ENCODE results near the gene PACRG. TPM values are rescaled to one million over a fixed set of nuclear protein-coding genes. Genes with fewer than 3 reads are reported as not detected.

PACRG gene
- total RNA-seq, 2 experiments from 2014 or later, result not detected

GRCh38 chr6:163149279-163149848, 421.6 kb downstream of the PACRG start:
- Histone ChIP-seq H3K4me1 (ENCODE audit: insufficient read depth, low read length, poor library complexity, severe bottlenecking) (no peaks in the 10 kb centered on the region), H3K4me2 (ENCODE audit: low read length) (no peak overlapping the region), H2AFZ (ENCODE audit: low read length) (no peak overlapping the region), H3K36me3 (ENCODE audit: insufficient read depth, low read length) (no peaks in the 10 kb centered on the region), H3K9me3 (ENCODE audit: low read length) (no peaks in the 10 kb centered on the region), H3K4me3 (ENCODE audit: low read depth, low read length, poor library complexity, severe bottlenecking) (no peak overlapping the region), H4K20me1 (ENCODE audit: insufficient read depth, low read length) (no peaks in the 10 kb centered on the region), H3K79me2 (ENCODE audit: insufficient read depth, low read depth, low read length) (no peaks in the 10 kb centered on the region), H3K9me2 (ENCODE audit: insufficient read depth, low read length) (no peaks in the 10 kb centered on the region), H3K27ac (ENCODE audit: low read depth, low read length, poor library complexity, severe bottlenecking) (no peak overlapping the region)
- DNase-seq (ENCODE audit: low spot score), result no peak
- BruUV-seq (replicated peaks), result no TSS peak
- ChIA-PET CTCF (ENCODE audit: unreplicated experiment) (no interaction called here), POLR2A (interaction anchor here (0.7 kb wide), 1 partner anchor 145 kb away, joined by 4 read pairs; no protein-coding TSS in a partner anchor)
- TF ChIP-seq EZH2phosphoT487 (IDR thresholded peaks at IDR 0.05; ENCODE audit: borderline replicate concordance, low read depth, low read length), result no peak
- no peak for TF ChIP-seq CTCF (conservative IDR thresholded peaks at IDR 0.05; ENCODE audit: low read length)
- intact Hi-C loops (cut with micrococcal nuclease; ENCODE audit: unreplicated experiment), result no loop called here

GRCh38 chr6:163151212-163151611, 423.4 kb downstream of the PACRG start:
- intact Hi-C loops (cut with micrococcal nuclease; ENCODE audit: unreplicated experiment), result no loop called here
- Histone ChIP-seq H3K9me2 (ENCODE audit: insufficient read depth, low read length) (no peaks in the 10 kb centered on the region), H3K36me3 (ENCODE audit: insufficient read depth, low read length) (no peaks in the 10 kb centered on the region), H2AFZ (ENCODE audit: low read length) (no peak overlapping the region), H3K79me2 (ENCODE audit: insufficient read depth, low read depth, low read length) (no peaks in the 10 kb centered on the region), H3K4me2 (ENCODE audit: low read length) (no peak overlapping the region), H4K20me1 (ENCODE audit: insufficient read depth, low read length) (no peaks in the 10 kb centered on the region), H3K4me1 (ENCODE audit: insufficient read depth, low read length, poor library complexity, severe bottlenecking) (no peaks in the 10 kb centered on the region), H3K9me3 (ENCODE audit: low read length) (no peaks in the 10 kb centered on the region), H3K27ac (ENCODE audit: low read depth, low read length, poor library complexity, severe bottlenecking) (no peak overlapping the region), H3K4me3 (ENCODE audit: low read depth, low read length, poor library complexity, severe bottlenecking) (no peak overlapping the region)
- ChIA-PET POLR2A (interaction anchor here (1.4 kb wide), 1 partner anchor 10 kb away, joined by 4 read pairs; no protein-coding TSS in a partner anchor), CTCF (ENCODE audit: unreplicated experiment) (no interaction called here)
- no TSS peak for BruUV-seq (replicated peaks)
- no peak for DNase-seq (ENCODE audit: low spot score)
- TF ChIP-seq CTCF (conservative IDR thresholded peaks at IDR 0.05; ENCODE audit: low read length) (no peak), EZH2phosphoT487 (IDR thresholded peaks at IDR 0.05; ENCODE audit: borderline replicate concordance, low read depth, low read length) (no peak)

- TF ChIP-seq CTCF (conservative IDR thresholded peaks at IDR 0.05; ENCODE audit: low read length) (no peak), EZH2phosphoT487 (IDR thresholded peaks at IDR 0.05; ENCODE audit: borderline replicate concordance, low read depth, low read length) (no peak)
- H3K4me3 ChIP-seq (ENCODE audit: low read depth, low read length, poor library complexity, severe bottlenecking), result no peak overlapping the region
- no peaks in the 10 kb centered on the region for H4K20me1 ChIP-seq (ENCODE audit: insufficient read depth, low read length)
- intact Hi-C loops (cut with micrococcal nuclease; ENCODE audit: unreplicated experiment), result no loop called here
- no peaks in the 10 kb centered on the region for H3K9me2 ChIP-seq (ENCODE audit: insufficient read depth, low read length)
- H3K4me2 ChIP-seq (ENCODE audit: low read length), result no peak overlapping the region
- no peaks in the 10 kb centered on the region for H3K36me3 ChIP-seq (ENCODE audit: insufficient read depth, low read length)
- ChIA-PET CTCF (ENCODE audit: unreplicated experiment) (no interaction called here), POLR2A (interaction anchor here (1.0 to 1.5 kb wide), 3 partner anchors 11 to 38 kb away, joined by 3 to 4 read pairs (median 3); no protein-coding TSS in a partner anchor)
- no peak for DNase-seq (ENCODE audit: low spot score)
- no peaks in the 10 kb centered on the region for H3K79me2 ChIP-seq (ENCODE audit: insufficient read depth, low read depth, low read length)
- no peak overlapping the region for H3K27ac ChIP-seq (ENCODE audit: low read depth, low read length, poor library complexity, severe bottlenecking)
- no TSS peak for BruUV-seq (replicated peaks)
- H2AFZ ChIP-seq (ENCODE audit: low read length), result no peak overlapping the region
- no peaks in the 10 kb centered on the region for H3K9me3 ChIP-seq (ENCODE audit: low read length)
- no peaks in the 10 kb centered on the region for H3K4me1 ChIP-seq (ENCODE audit: insufficient read depth, low read length, poor library complexity, severe bottlenecking)
Measured at GRCh38 chr6:163152701-163153100, 424.9 kb downstream of the PACRG start.

Data from OCI-LY7 (cell line).